Body of pancreas (tissue), 4 donors: ENCODE data around the gene TNNT2. TPM values are rescaled to one million over a fixed set of nuclear protein-coding genes. Genes with fewer than 3 reads are reported as not detected.

Source experiments
- ATAC-seq: fragments of 150-250 bp; one replicate; pipeline ENCODE4 v1.9.1; 2016
- DNase-seq, 4 donors: peaks; one replicate each; pipeline ENCODE4 v3.0.0-alpha.2; 2019
- H3K27ac ChIP-seq, 4 donors: fragments of 200-600 bp; sonication (generic); 1 replicate in 3 of 4; 2 replicates in 1 of 4; pipeline versions ENCODE4 v1.5.1 to v1.6.1; 2016 to 2019; ENCODE audit warnings: mild to moderate bottlenecking in 1 of 4, mixed read lengths in 1 of 4, moderate library complexity in 1 of 4
- H3K27me3 ChIP-seq, 2 donors: fragments of 200-600 bp; sonication (generic); one replicate each; pipeline ENCODE4 v1.6.0; 2016; ENCODE audit warnings: mild to moderate bottlenecking in 1 of 2
- H3K36me3 ChIP-seq, 2 donors: fragments of 200-600 bp; sonication (generic); replicated peaks in 1 of 2; 2 replicates each; pipeline ENCODE4 v1.5.1; 2016; ENCODE audit warnings: low read depth in 2 of 2; ENCODE audit not compliant: insufficient read depth in 1 of 2
- H3K4me1 ChIP-seq: fragments of 200-600 bp; sonication (generic); one replicate; pipeline ENCODE4 v1.6.0; 2016
- H3K4me3 ChIP-seq, 2 donors: fragments of 200-600 bp; sonication (generic); 1 replicate in 1 of 2; 2 replicates in 1 of 2; pipeline ENCODE4 v1.5.1; 2016 to 2019
- H3K9me3 ChIP-seq, 3 donors: fragments of 200-600 bp; sonication (generic); 1 replicate in 2 of 3; 2 replicates in 1 of 3; pipeline ENCODE4 v1.5.1; 2016
- CTCF ChIP-seq, 7 experiments: fragments of 450-650 bp in 4 of 7; fragments of 200-600 bp in 3 of 7; sonication (generic) in 3 of 7; IDR thresholded peaks; one replicate each; pipeline ENCODE4 v1.5.1; 2016 to 2019; ENCODE audit warnings: antibody characterized with exemption in 7 of 7
- POLR2A ChIP-seq, 3 donors: fragments of 450-650 bp; IDR thresholded peaks; one replicate each; pipeline ENCODE4 v1.6.1; 2016; ENCODE audit warnings: antibody characterized with exemption in 3 of 3, mild to moderate bottlenecking in 2 of 3
- WGBS, 2 donors: methylation state at CpG; one replicate each; pipeline ENCODE4 v1.1.5; 2017; 5-methylcytosine and 5-hydroxymethylcytosine counted together
- intact Hi-C: fragments of 100-400 bp; cut with DNase I; formaldehyde crosslinking; loops from one replicate; pipeline ENCODE4 v1.15.1; 2023
- total RNA-seq, 2 donors: library from RNA; depleted of rRNA; stranded (reverse); fragments of >200 nt; gene quantifications; one replicate each; pipeline ENCODE4 v1.1.0, GENCODE V29; 2016

Gene TNNT2
- total RNA-seq, 2 donors from 2014 or later = 1.8 TPM; not detected in 1

- DNase-seq = peak in 1 of 4 donors; percentile 4
- Histone ChIP-seq H3K9me3 (no peaks in the 10 kb centered on the region), H3K4me3 (no peak overlapping the region), H3K27me3 (no peaks in the 10 kb centered on the region), H3K36me3 (no peaks in the 10 kb centered on the region), H3K4me1 (peaks cover 9% of the 10 kb centered on the region), H3K27ac (peak overlapping the region in 1 of 4 donors; percentile 66)
- intact Hi-C loops = no loop called here
- no peak for TF ChIP-seq CTCF (IDR thresholded peaks at IDR 0.05)
- no peak for TF ChIP-seq POLR2A (IDR thresholded peaks at IDR 0.05)
- WGBS, 2 donors = 45 to 52% methylated on average over 5 to 7 of the region's 7 CpGs
- no peak for ATAC-seq
These were observed 67.1 kb downstream of the TNNT2 start for GRCh38 chr1:201310251-201310985.

GRCh38 chr1:201309416-201309815 is 68.1 kb downstream of the TNNT2 start:
- Histone ChIP-seq H3K36me3 (no peaks in the 10 kb centered on the region), H3K4me1 (peaks cover 9% of the 10 kb centered on the region), H3K27ac (peak overlapping the region in 2 of 4 donors; percentile 11 to 24), H3K4me3 (no peak overlapping the region), H3K9me3 (no peaks in the 10 kb centered on the region), H3K27me3 (no peaks in the 10 kb centered on the region)
- intact Hi-C loops = no loop called here
- DNase-seq (peak; percentile 47 to 74 (median 62)), ATAC-seq (peak; percentile 82)
- 11 to 16% methylated on average over 9 of the region's 9 CpGs for WGBS, 2 donors
- TF ChIP-seq CTCF (IDR thresholded peaks at IDR 0.05) (peak in 1 of 7 experiments; percentile 17), POLR2A (IDR thresholded peaks at IDR 0.05) (no peak)

Other genes starting within 250 kb of the TNNT2 start
- gene TMEM9, start 223.2 kb downstream of the TNNT2 start, total RNA-seq = 10 to 100 TPM; 56.6 to 70.5 TPM
- gene IGFN1, start 186.9 kb downstream of the TNNT2 start, total RNA-seq = 10 to 100 TPM in 1 of 2 donors, 1 to 10 TPM in 1; 6.9 to 23.1 TPM
- gene PKP1, start 94.2 kb downstream of the TNNT2 start, total RNA-seq = under 1 TPM in 1 of 2 donors, not detected in 1; 0.33 TPM
- 10 to 100 TPM; 46.1 to 54.7 TPM for gene LAD1, start 21.6 kb upstream of the TNNT2 start, total RNA-seq
- not detected for gene TNNI1, start 44.0 kb upstream of the TNNT2 start, total RNA-seq
- 10 to 100 TPM; 25.2 to 48.8 TPM for gene PHLDA3, start 91.5 kb upstream of the TNNT2 start, total RNA-seq
- 100 to 1,000 TPM; 127 to 245 TPM for gene CSRP1, start 129.4 kb upstream of the TNNT2 start, total RNA-seq
- 10 to 100 TPM; 11.5 to 13.7 TPM for gene NAV1, start 161.4 kb upstream of the TNNT2 start, total RNA-seq